ENCODE data around the gene EPHA2. TPM values are rescaled to one million over a fixed set of nuclear protein-coding genes. Genes with fewer than 3 reads are reported as not detected.

The EPHA2 gene
- polyA plus RNA-seq, 1 of the 3 experiments (the other 2 are of a cell fraction) = 126 TPM

GRCh38 chr1:16177306-16177705 is 21.4 kb upstream of the EPHA2 start:
- Histone ChIP-seq H4K20me1 (ENCODE audit: insufficient read depth) (no peaks in the 10 kb centered on the region), H3K9me3 (no peaks in the 10 kb centered on the region), H3K4me1 (ENCODE audit: control insufficient read depth in 1 of 2, insufficient read depth in 2 of 2, low read depth in 1 of 2, low read length in 1 of 2) (peaks cover 38 to 47% of the 10 kb centered on the region in 2 experiments; a peak in 3 of 4 replicates), H3K27me3 (ENCODE audit: insufficient read depth) (no peaks in the 10 kb centered on the region), H2AFZ (ENCODE audit: low read depth) (no peak overlapping the region), H3K27ac (ENCODE audit: low read depth in 2 of 2, low read length in 1 of 2) (peak overlapping the region in 1 of 2 experiments; percentile 87; a peak in 2 of 4 replicates), H3K4me3 (ENCODE audit: low read depth in 2 of 2, low read length in 1 of 2) (no peak overlapping the region), H3K9ac (no peak overlapping the region), H3K79me2 (ENCODE audit: insufficient read depth) (no peaks in the 10 kb centered on the region), H3K9me2 (no peaks in the 10 kb centered on the region), H3K4me2 (peak overlapping the region; percentile 76; the same call in 1 of the 2 replicates), H3F3A (replicated peaks; ENCODE audit: insufficient read depth) (peaks cover 22% of the 10 kb centered on the region), H3K36me3 (replicated peaks in 1 of 2; ENCODE audit: control insufficient read depth in 1 of 2, insufficient read depth in 2 of 2, low read length in 1 of 2) (no peaks in the 10 kb centered on the region)
- no CpG with 5 or more reads among the region's 4 CpGs for WGBS (ENCODE audit: low lambda C conversion rate)
- DNase-seq = no peak
- CTCF ChIA-PET = interaction anchor here (1.4 to 1.5 kb wide), 2 partner anchors 66 to 98 kb away, joined by 6 to 9 read pairs; no protein-coding TSS in a partner anchor
- POLR2A ChIA-PET = no interaction called here
- no peak for TF ChIP-seq RXRA (IDR thresholded peaks at IDR 0.05; ENCODE audit: borderline replicate concordance, low read depth)
- TF ChIP-seq GABPA (IDR thresholded peaks at IDR 0.05; ENCODE audit: low read depth) = no peak
- TF ChIP-seq NRF1 (IDR thresholded peaks at IDR 0.05; ENCODE audit: low read depth, low read length) = no peak
- no peak for TF ChIP-seq FOXJ3 (CRISPR knock-in tag; IDR thresholded peaks at IDR 0.05)
- no peak for TF ChIP-seq RAD21 (IDR thresholded peaks at IDR 0.05; ENCODE audit: low read length)
- no peak for TF ChIP-seq POLR2AphosphoS5 (IDR thresholded peaks at IDR 0.05; ENCODE audit: low read depth, low read length)
- TF ChIP-seq EP300 (IDR thresholded peaks at IDR 0.05; ENCODE audit: borderline replicate concordance in 1 of 2, low read depth in 1 of 2, low read length in 1 of 2) = no peak
- TF ChIP-seq JUND (IDR thresholded peaks at IDR 0.05) = no peak
- no peak for TF ChIP-seq MEF2A (IDR thresholded peaks at IDR 0.05; ENCODE audit: borderline replicate concordance, low read depth)
- no peak for TF ChIP-seq IRF3 (IDR thresholded peaks at IDR 0.05; ENCODE audit: low read depth, low read length)
- no peak for TF ChIP-seq SMC3 (IDR thresholded peaks at IDR 0.05; ENCODE audit: low read depth, low read length)
- TF ChIP-seq GATA2 (CRISPR knock-in tag; IDR thresholded peaks at IDR 0.05) = no peak
- TF ChIP-seq NFIC (IDR thresholded peaks at IDR 0.05; ENCODE audit: borderline replicate concordance) = no peak
- TF ChIP-seq USF1 (IDR thresholded peaks at IDR 0.05; ENCODE audit: borderline replicate concordance, low read depth) = no peak

GRCh38 chr1:16176653-16177052 is 20.8 kb upstream of the EPHA2 start:
- Histone ChIP-seq H2AFZ (ENCODE audit: low read depth) (no peak overlapping the region), H3K36me3 (replicated peaks in 1 of 2; ENCODE audit: control insufficient read depth in 1 of 2, insufficient read depth in 2 of 2, low read length in 1 of 2) (no peaks in the 10 kb centered on the region), H3K9ac (peak overlapping the region; percentile 57; the same call in 1 of the 2 replicates), H4K20me1 (ENCODE audit: insufficient read depth) (no peaks in the 10 kb centered on the region), H3K27ac (ENCODE audit: low read depth in 2 of 2, low read length in 1 of 2) (peak overlapping the region; percentile 87 to 90), H3K27me3 (ENCODE audit: insufficient read depth) (no peaks in the 10 kb centered on the region), H3K4me3 (ENCODE audit: low read depth in 2 of 2, low read length in 1 of 2) (0 out of 4 replicates have a peak overlapping the region, but pooled peaks of 1 of the 2 experiments have one; percentile 8), H3K4me2 (peak overlapping the region; percentile 76), H3K9me2 (no peaks in the 10 kb centered on the region), H3K79me2 (ENCODE audit: insufficient read depth) (no peaks in the 10 kb centered on the region), H3K9me3 (no peaks in the 10 kb centered on the region), H3F3A (replicated peaks; ENCODE audit: insufficient read depth) (peaks cover 22% of the 10 kb centered on the region), H3K4me1 (ENCODE audit: control insufficient read depth in 1 of 2, insufficient read depth in 2 of 2, low read depth in 1 of 2, low read length in 1 of 2) (peaks cover 38 to 46% of the 10 kb centered on the region in 2 experiments; a peak in 3 of 4 replicates)
- TF ChIP-seq MAX (IDR thresholded peaks at IDR 0.05; ENCODE audit: low read depth) (no peak), TAF1 (IDR thresholded peaks at IDR 0.05; ENCODE audit: borderline replicate concordance, low read depth, low read length) (no peak), POLR2AphosphoS5 (IDR thresholded peaks at IDR 0.05; ENCODE audit: low read depth, low read length) (no peak)
- 65% methylated on average over 2 of the region's 7 CpGs for WGBS (ENCODE audit: low lambda C conversion rate)
- POLR2A ChIA-PET = interaction anchor here (0.5 kb wide), 1 partner anchor 114 kb away, joined by 4 read pairs; no protein-coding TSS in a partner anchor
- DNase-seq = no peak
- CTCF ChIA-PET = interaction anchor here (1.2 to 1.5 kb wide), 3 partner anchors 67 to 385 kb away, joined by 3 to 9 read pairs (median 6); no protein-coding TSS in a partner anchor
